DMS79 (cell line): ENCODE results near the gene ATF7.
"Not testable (repeated sequence)": the region's sequence is repeated elsewhere in the genome, so short reads cannot be mapped to it uniquely, and the experiment has no call there.

Experiments used
- DNase-seq: peaks from one replicate; lab custom pipeline; 2025; lab: John Stamatoyannopoulos, UW

Gene ATF7

DNA sequence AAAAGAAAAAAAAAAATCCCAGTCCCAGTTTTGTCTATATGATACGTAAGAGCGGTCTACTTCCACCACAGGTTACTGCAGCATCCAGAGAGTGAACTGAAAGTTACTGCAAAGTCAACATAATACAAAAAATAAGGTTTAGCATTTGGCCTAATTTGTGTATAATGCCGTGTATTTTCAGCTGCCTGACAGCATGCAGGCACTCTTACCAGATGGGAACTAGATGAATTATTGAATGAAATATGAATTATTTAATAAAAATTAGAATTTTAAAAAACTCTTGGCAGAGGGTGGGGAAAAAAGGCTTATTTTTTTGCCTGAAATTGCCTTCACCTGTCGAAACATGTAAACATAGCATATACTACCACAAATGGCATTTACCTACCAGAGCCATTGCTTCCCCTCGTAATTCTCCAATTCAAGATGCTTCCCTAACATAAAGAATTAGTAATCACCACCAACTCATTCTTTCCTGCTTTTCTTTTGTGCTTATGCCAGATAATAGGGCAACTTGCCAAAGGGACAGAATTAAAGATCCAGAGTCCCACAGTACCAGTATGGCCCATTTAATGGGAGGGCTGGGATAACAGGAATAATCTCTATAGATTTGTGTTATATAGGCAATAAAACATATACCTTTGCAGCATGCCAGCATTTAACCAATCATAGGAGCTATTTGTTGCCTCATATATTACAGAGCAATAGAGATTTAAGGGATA is 31.1 kb downstream of the ATF7 start:
- no peak for DNase-seq

GRCh38 chr12:53593707-53594106 is 32.5 kb downstream of the ATF7 start:
- no peak for DNase-seq

DNA sequence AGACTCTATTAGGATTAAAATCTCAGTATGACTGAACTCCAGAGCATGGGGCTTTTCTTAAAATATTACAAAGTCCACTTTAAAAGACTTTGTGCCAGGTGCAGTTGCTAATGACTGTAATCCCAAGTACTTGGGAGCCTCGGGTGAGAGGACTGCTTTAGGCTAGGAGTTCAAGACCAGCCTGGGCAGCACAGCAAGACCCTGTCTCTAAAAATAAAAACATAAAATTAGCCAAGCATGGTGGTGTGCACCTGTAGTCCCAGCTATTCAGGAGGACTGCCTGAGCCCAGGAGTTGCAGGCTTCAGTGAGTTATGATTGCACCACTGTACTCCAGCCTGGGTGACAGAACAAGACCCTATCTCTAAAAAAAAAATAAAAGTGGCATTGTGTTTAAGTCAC is 33.2 kb downstream of the ATF7 start:
- no peak for DNase-seq

DNA sequence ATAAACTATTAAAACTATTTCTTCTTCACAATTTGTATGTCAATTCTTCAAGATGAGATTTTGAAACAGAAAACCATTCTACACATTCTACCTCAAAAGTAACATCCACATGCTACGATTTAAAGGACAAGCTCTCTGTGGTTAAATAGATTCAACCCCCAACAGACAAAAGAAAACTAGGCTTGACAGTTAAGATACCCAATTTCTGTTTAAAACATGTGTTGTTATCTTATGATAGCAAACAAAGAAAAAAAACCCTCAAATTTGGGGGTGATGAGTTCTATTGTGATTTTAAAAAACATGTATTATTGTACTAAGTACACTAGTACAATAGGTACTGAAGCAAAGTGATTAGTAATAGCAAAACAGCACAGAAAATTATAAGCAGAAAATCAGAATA is 33.8 kb downstream of the ATF7 start:
- DNase-seq: no peak

DNA sequence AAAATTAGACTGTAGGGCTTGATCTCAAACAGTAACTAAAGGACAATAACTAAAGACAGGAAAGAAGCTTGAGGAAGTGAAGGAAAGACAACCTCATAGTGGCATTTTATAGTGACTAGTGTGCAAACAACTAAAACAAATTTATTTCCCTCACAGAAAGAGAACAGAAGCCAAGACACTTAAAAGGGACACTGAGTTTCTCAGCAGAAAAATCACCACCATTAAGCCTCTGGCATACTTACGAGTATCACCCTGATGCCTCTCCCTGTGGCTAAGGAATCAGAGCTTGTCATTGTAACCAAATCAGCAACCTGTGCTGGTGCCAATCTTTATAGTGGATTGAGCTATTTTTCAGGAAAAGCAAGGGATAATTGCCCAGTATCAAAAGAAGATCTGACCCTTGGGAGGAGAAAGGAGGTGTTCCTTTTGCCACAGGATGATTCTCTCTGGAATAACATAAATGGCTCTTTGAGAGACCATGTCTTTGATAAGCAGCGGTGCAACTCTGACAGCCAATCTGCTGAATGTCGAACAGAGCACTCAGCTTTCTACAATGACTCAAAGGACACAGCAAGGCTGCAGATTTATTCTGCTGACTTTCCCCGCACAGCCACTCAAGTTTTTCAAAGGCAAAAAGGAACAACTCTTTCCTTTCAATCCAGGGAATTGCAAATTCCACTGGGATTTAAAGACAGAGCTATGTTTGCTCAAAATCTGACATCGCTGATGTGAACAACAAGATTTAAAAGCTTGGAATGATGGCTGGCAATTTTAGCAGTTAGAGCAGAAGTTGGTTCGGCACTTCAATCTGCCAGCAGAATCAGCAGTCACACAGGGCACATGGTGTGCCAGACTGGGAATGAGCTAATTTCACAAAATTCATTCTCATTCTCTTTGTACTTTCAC is 34.6 kb downstream of the ATF7 start:
- DNase-seq: no peak

GRCh38 chr12:53590652-53591051 is 35.5 kb downstream of the ATF7 start:
- no peak for DNase-seq

DNA sequence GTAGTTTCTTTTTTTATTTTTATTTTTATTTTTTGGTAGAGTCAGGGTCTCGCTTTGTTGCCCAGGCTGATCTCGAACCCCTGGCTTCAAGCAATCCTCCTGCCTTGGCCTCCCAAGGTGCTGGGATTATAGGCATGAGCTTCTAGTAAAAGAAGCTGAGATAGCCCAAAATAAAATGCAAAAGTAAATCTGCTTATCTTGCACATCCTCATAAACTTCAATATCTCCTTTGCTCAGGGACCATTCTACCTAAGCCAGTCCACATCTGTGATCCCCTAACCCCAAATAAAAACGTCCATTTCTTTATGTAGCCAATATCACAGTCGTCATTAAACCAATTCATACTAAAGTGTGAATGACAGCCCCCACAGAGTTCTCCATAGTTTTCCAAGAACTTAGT is 36.3 kb downstream of the ATF7 start:
- DNase-seq: no peak

- no peak for DNase-seq
Measured at GRCh38 chr12:53589423-53589822, 36.8 kb downstream of the ATF7 start.

GRCh38 chr12:53588123-53588522 is 38.1 kb downstream of the ATF7 start:
- no peak for DNase-seq

- DNase-seq: no peak
Measured at GRCh38 chr12:53586745-53587144, 39.4 kb downstream of the ATF7 start.

DNA sequence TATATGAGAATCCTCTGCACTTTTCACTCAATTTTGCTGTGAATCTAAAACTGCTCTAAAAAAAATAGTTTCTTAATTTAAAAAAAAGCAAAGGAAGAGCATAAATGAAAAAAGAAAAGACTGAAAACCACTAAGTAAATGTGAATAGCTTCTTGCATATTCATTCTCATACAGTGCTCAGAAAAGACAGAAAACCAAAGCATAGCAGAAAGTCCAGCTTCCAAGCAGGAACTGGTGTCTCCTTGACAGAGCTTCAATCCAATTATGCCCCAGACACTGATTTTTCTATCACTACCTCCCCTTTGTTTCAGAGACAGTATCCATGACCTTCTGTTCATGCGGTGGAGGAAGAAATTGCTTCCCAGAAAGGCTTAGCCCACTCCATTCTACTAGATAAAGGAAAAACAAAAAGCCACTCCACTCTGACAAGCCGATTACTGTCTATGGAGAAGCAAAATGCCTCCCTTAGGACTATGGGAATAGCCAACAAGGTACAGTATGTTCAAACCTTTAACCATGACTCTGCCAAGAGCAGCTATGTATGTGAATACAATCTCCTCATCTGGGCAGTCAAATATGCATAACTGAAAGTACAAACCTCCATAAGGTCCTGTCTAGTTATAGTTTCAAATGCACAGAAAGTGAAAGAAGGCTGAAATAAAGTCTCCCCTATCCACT is 40.6 kb downstream of the ATF7 start:
- DNase-seq: no peak

DNA sequence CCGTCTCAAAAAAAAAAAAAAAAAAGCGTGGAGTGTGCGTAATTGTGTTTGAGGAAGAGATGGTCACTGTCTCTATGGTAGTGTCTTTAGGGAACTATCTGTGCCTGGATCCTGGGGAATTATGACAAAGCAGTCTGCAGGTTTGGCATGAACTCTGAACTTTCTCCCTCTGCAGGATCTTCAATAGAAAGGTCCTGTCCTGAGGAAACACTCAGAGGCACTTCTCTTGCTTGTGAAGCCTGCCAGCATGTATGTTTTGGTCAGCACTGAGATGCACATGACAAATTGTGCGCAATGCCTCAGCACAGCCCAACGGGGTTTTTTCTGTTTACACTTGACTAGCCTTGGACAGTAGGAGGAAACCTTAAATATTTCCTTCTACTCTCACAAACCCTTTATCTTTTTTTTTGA is 46.6 kb downstream of the ATF7 start:
- no peak for DNase-seq

- no peak for DNase-seq
Measured at GRCh38 chr12:53578783-53579182, 47.4 kb downstream of the ATF7 start.

DNA sequence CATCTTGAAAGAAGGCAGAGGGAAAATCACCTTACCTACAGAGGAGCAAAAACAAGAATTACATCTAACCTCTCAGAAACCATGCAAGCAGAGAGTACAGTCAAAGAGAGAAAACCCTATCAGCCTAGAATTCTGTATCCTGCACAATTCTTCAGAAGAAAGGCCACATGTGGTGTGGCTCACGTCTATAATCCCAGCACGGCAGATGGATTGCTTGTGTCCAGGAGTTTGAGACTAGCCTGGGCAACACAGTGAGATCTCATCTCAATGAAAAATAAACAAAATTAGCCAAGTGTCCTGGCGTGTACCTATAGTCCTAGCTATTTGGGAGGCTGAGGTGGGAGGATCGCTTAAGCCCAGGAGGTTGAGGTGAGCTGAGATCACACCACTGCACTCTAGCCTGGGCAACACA is 48.2 kb downstream of the ATF7 start:
- DNase-seq: no peak

- no peak for DNase-seq
Measured at GRCh38 chr12:53575502-53576249, 50.5 kb downstream of the ATF7 start.

DNA sequence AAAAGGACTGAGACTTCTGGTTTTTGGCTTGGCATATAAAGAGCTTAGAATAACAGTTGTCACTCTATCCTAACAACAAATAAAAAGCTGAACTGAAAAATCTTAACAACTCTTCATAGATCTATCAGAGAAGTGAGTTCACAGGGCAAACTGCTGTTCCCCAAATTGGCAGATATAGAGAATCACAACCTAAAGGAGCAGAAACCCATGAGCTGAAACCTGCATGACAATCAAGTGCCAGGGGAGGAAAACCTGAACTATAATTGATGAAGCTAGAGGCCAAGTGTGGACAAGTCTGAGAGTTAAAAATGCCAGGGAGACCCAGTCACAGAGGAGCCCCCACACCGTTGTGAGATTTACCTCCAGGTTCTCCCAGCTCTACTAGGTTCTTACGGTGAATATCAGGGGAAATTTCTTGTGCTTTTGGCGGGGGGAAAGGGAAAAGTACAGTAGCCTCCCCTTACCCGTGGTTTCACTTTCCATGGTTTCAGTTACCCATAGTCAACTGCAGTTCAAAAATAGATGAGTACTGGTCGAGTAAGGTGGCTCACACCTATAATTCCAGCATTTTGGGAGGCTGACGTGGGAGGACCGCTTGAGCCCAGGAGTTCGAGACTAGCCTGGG is 53.9 kb downstream of the ATF7 start:
- DNase-seq: no peak

DNA sequence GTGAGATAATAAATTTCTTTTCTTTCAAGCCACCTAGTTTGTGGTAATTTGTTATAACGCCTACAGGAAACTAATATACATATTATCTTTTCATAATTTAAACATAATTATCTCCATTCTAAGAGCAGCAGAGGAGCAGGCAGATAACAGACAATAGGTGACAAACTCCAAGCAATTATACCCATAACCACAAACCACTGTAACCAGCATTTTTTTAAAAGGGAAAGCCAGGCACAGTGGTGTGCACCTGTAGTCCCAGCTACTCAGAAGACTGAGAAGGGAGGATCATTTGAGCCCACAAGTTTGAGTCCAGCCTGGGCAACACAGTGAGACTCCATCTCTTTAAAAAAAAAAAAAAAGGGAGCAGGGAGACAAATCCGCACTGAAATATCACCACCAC is 54.9 kb downstream of the ATF7 start:
- no peak for DNase-seq

GRCh38 chr12:53568809-53569557 is 57.2 kb downstream of the ATF7 start:
- no peak for DNase-seq

- DNase-seq: no peak
Measured at GRCh38 chr12:53567961-53568808, 58.0 kb downstream of the ATF7 start.

- DNase-seq: not testable (repeated sequence)
Measured at GRCh38 chr12:53565376-53565775, 60.8 kb downstream of the ATF7 start.
